ENCODE results near the gene FOXE1. TPM values are rescaled to one million over a fixed set of nuclear protein-coding genes. Genes with fewer than 3 reads are reported as not detected.

Gene FOXE1
- total RNA-seq, 3 donors from 2014 or later: not detected

DNA sequence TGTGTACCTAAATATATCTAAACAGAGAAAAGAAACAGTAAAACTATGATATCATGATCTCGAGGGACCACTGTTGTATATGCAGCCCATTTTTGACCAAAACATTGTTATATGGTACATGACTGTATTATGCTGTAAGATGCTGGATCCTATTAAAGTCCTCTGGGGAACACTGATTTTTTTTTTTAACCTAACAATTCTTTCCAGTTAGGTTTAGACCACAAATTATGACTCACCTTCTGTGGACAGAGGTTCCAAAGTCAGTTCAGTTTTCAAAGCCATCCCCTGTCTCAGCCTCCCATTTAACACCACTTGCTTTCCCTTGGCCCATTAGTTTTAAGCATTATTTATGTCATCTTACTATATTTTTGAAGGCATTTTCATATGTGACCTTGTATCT, 42.2 kb downstream of the FOXE1 start:
- TF ChIP-seq CTCF (IDR thresholded peaks at IDR 0.05): no peak
- intact Hi-C loops (cut with DNase I, micrococcal nuclease): no loop called here
- Histone ChIP-seq H3K4me3 (no peak overlapping the region), H3K4me1 (ENCODE audit: low read depth) (no peaks in the 10 kb centered on the region), H3K9me3 (no peaks in the 10 kb centered on the region), H3K36me3 (ENCODE audit: low read depth) (no peaks in the 10 kb centered on the region)
- no peak for ATAC-seq
- no peak for DNase-seq

GRCh38 chr9:97895695-97896332, 42.8 kb downstream of the FOXE1 start:
- Histone ChIP-seq H3K36me3 (ENCODE audit: low read depth) (no peaks in the 10 kb centered on the region), H3K4me1 (ENCODE audit: low read depth) (no peaks in the 10 kb centered on the region), H3K9me3 (no peaks in the 10 kb centered on the region), H3K4me3 (no peak overlapping the region)
- intact Hi-C loops (cut with DNase I, micrococcal nuclease): no loop called here
- ATAC-seq (peak; percentile 53), DNase-seq (no peak)
- TF ChIP-seq CTCF (IDR thresholded peaks at IDR 0.05): no peak

DNA sequence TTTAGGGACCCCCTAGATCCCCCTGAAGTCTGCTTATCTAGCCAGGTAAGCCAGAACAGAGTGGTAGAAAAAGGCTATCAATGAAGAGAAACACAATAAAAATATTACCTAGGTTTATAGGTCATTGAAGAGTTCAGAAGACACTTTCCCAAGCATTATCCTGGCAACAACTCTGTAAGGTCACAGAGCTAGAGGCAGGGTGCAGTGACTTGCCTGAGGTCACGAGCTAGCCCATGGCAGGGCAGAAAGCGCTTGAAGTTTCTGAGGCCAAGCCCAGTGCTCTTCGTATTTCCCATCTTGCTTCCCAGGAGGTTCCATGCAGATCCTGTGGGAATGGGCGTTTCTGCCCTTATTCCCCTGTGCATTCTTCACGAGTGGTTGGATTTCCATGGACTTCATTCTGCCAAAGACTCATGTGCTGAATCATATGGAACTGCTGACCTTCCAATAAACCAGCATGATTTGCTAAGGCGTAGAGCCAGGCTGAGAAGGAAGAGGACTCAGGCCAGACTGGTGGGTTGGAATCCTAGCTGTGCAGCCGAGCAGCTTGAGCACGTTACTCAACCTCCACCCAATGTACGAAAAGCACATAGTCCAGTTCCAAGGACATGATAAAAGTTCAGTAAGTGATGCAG, 47.2 kb downstream of the FOXE1 start:
- intact Hi-C loops (cut with DNase I, micrococcal nuclease): loop anchor here (10.0 kb wide), 1 partner anchor 185 kb away; no protein-coding TSS in a partner anchor
- no peak for DNase-seq

GRCh38 chr9:97900738-97901565, 47.9 kb downstream of the FOXE1 start:
- Histone ChIP-seq H3K9me3 (no peaks in the 10 kb centered on the region), H3K4me3 (no peak overlapping the region), H3K4me1 (ENCODE audit: low read depth) (no peaks in the 10 kb centered on the region), H3K36me3 (ENCODE audit: low read depth) (no peaks in the 10 kb centered on the region)
- peak in 1 of 3 donors; percentile 47 for DNase-seq
- peak; percentile 32 for TF ChIP-seq CTCF (IDR thresholded peaks at IDR 0.05)
- ATAC-seq: peak; percentile 55
- intact Hi-C loops (cut with DNase I, micrococcal nuclease): loop anchor here (10.0 kb wide), 1 partner anchor 186 kb away; no protein-coding TSS in a partner anchor

More for the DNA sequence above, 47.2 kb downstream of the FOXE1 start:
- Histone ChIP-seq H3K36me3 (ENCODE audit: low read depth) (no peaks in the 10 kb centered on the region), H3K9me3 (no peaks in the 10 kb centered on the region), H3K4me3 (no peak overlapping the region), H3K4me1 (ENCODE audit: low read depth) (no peaks in the 10 kb centered on the region)
- no peak for TF ChIP-seq CTCF (IDR thresholded peaks at IDR 0.05)
- no peak for ATAC-seq

DNA sequence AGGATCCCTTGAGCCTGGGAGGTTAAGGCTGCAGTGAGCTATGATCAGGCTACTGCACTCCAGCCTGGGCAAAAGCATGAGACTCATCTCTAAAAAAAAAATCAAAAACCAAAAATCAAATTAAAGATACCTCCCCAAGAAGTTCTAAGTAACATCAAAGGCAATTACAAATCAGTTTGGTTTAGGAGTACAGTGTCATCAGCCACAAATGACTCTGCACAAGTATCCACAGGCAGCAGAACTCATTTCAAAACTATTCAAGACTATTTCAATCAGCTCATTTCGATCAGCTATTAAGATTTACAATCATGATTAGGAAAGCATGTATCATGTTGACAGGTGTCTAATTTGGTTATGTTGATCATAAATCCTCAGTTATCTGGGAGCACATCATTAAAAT, 50.2 kb downstream of the FOXE1 start:
- ATAC-seq: no peak

More for the DNA sequence above, 50.2 kb downstream of the FOXE1 start:
- H3K4me3 ChIP-seq: no peak overlapping the region
- intact Hi-C loops (cut with DNase I, micrococcal nuclease): loop anchor here (10.0 kb wide), 1 partner anchor 188 kb away; no protein-coding TSS in a partner anchor
- H3K9me3 ChIP-seq: no peaks in the 10 kb centered on the region
- H3K36me3 ChIP-seq (ENCODE audit: low read depth): no peaks in the 10 kb centered on the region
- DNase-seq: no peak
- TF ChIP-seq CTCF (IDR thresholded peaks at IDR 0.05): no peak
- peaks cover 3% of the 10 kb centered on the region for H3K4me1 ChIP-seq (ENCODE audit: low read depth)

All from mucosa of descending colon (tissue), 3 donors.